Stimulated activated CD8-positive, alpha-beta memory T cell treated with anti-CD3 and anti-CD28 coated beads, Interleukin-12 subunit alpha, Interleukin-12 subunit beta, amount 100 ng/mL, for 4 hours (primary cell): ENCODE measurements around the gene CRIM1.

Experiments used
- DNase-seq: peaks from one replicate; pipeline ENCODE4 v3.0.0-alpha.2; 2020; ENCODE audit warnings: low read depth

Gene CRIM1

DNA sequence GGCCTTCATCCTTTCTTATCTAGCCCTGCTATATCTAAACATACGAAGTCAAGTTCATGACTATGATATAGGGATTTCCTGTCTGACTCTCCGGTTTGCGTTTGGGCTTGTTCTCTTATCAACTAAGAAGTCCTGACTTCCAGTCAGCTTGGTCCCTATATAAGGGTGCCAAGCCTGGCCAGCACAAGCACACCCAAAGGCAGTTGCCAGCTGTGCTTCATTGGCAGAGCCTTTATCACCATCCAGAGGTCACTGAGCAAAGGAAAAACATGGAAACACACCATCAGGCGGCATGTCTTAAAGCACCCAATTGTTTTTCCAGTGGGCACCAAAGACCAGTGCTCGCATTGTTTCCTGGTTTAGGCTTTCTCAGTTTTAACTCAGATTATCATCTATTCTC is 169.7 kb downstream of the CRIM1 start:
- DNase-seq: no peak

DNA sequence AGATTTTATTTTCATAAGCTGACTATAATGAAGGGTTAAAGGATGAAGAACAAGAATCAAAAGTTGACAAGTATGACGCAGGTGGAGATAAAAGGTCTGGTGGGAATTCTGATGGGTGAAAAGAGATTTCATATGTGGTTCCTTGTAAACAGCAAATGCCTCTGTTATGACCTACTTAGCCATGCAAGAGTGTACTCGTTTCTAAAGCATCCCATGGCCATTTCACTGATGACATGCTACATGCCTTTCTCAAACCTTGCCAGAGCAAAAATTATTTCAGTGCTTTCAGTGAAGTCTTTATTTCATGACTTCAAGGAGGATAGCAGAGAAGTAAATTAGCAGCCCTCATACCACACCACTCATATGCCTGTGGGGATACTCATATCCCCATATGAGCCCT is 170.6 kb downstream of the CRIM1 start:
- no peak for DNase-seq

DNA sequence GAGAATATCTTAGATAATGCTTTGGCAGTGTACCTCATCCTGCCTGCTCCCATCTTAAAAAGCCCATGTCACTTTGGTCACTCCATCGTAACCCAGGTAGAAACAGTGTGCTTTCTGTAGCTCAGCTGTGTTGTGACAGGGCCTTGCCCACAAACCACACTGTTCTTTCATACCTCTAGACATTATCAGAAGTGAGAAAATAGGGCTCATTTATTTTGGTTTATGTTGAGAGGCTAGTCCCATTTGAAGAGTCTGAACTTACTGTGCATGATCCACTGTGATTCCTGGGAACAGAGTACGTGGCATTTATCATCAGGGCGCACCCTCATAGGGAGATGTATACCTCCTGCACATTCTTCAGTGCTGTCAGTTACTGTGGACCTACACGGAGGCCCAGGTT is 172.7 kb downstream of the CRIM1 start:
- no peak for DNase-seq

- no peak for DNase-seq
Observed at GRCh38 chr2:36528766-36529392, 173.3 kb downstream of the CRIM1 start.

- no peak for DNase-seq
Observed at GRCh38 chr2:36530178-36530982, 174.8 kb downstream of the CRIM1 start.

GRCh38 chr2:36530983-36531354 is 175.4 kb downstream of the CRIM1 start:
- DNase-seq: no peak

DNA sequence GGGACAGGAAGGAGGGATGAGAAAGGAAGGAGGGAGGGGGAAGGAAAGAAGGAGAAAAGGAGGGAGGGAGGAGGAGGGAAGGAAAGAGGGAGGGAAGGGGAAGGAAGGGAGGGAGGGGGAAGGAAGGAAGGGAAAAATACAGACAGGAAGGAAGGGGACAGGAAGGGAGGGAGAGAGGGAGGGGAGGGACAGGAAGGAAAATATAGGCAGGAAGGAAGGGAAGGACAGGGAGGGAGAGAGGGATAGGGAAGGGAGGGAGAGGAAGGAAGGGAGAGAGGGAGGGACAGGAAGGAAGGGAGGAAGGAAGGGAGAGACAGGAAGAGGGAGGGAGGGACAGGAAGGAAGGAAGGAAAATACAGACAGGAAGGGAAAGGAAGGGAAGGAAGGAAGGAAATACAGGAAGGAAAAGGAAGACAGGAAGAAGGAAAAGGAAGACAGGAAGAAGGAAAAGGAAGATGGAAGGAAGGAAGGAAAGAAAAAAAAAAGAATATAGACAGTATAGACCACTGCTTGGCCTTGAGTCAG is 178.8 kb downstream of the CRIM1 start:
- DNase-seq: no peak

DNA sequence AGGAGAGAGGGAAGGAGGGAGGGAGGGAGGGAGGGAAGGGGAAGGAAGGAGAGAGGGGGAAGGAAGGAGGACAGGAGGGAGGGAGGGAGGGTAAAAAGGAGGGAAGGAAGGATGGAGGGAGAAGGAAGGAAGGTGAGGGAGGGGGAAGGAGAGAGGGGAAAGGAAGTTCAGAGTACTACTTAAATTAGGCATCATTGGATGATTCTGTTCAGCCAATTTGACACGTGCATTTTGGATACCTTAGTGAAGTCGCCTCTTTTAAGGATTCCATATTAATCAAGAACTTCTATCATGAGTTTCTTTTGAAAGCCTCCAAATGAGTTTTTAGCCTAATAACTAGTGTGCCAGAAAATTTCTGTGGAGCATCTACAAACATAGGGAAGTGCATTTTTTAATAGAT is 179.5 kb downstream of the CRIM1 start:
- no peak for DNase-seq

DNA sequence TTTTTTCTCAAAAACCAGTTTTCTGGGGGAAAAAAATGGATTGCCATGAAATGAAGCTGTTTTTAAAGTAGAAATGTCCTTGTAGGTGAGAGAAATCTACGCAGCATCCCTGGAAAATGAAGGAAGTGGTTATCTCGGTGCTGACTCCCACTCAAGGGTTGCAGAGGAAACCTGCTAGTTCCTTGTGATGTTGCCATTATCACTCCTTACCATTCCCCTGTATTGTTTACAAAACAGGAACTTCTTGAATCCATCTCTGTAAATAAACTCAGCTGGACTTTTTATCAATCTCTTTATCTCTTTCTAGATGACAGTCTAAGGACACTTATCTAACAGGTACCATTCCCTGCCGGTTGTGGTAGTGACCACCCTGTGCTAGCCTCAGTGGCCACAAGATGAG is 181.2 kb downstream of the CRIM1 start:
- DNase-seq: no peak

DNA sequence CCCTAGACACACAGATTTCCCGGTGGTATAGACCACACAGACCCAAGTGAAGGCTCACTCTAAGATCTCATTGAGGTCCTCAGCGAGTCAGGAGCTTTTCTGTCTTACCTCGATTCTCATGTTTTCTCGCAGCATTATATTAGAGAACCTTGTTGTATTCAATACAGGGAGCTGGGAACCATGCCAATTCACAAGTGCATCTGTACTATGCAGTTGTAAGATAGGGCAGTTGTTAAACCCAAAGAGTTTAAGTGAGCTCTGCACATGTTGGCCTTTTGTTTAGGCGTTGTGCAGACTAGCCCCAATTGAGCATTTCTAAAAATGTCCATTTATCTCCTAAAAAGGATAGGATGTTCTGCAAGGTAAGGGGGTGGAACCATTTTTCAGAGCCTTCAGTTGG is 182.8 kb downstream of the CRIM1 start:
- no peak for DNase-seq

DNA sequence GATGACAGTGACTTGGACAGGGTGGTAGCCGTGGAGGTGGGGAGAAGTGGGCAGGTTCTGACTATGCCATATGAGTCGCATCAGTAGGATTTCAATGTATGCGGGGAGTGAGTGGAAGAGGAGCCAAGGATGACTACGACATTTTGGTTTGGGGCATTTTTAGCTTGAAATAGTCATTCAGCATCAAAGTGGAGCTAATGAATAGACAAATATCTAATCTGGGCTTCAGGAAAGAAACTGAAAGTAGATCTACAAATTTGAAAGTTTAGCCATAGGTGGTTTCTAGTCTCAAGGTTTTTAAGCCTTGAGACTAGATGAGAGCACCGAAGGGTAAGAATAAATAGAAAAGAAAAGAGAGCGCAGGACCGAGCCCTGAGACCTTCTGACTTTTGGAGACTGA is 184.1 kb downstream of the CRIM1 start:
- no peak for DNase-seq

DNA sequence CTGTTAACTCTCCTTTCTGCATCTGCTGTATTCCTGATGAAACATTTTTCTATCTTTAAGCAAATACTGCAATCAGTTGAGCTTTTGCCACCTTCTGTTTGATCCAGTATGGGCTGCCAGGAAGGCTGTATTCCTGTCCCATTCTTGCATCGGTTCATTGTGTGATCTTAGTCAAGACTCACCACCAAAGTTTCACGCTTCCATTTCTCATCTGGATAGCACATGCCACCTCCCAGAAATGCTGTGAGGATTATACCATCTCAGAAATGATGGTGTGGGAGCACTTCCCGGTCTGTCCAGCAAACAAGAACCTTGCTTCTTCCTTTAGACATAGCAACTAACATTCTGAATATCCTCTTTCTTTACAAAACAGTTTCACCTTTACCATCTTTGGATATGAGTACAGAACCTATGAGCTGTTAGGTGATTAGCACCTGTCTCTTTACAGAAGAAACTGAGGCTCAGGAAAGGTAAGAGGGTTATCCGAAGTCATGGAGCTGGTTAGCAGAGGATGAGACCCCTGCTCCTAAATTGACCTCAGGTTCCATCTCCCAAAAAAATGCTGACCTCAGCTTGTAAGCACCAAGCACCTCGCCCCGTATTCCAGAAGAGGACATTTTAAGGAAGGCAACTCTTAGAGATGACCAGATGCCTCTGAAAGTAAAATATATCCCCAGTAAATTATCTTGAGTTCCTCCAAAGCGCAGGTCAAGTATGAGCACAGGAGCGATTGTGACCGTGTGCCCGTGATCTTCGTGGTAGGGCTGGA is 185.6 kb downstream of the CRIM1 start:
- DNase-seq: no peak

DNA sequence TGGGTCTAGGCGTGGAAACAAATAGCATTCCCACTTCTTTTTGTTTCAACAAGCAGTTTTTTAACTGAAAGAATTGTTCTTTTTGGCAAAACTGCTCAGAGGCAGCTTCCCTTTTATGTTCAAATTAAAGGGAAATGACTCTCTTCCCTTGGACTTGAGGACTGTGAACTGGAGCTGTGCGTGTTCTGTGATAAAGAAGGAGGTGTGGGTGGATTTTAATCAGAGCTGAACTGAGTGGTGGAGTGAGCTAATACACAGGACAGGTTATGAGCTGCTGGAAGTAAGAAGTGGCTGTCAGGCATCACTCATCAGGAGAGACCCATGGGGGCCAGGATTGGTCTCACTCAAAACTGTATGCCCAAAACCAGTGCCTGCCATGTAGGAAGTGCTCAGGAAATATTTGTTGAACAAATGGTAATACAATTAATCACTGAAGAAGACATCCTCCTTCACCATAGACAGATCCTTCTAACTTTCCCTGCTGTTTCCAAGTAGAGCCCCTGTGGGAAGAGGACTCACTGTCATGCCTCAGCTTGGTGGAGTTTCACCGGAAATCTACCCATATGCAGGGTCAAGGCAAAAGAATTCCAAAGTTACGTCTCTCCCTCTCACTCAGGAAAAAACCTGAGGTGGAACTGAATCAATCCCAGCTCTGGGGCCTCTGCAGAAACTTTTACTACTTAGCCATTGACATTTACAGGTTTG is 186.5 kb downstream of the CRIM1 start:
- no peak for DNase-seq

DNA sequence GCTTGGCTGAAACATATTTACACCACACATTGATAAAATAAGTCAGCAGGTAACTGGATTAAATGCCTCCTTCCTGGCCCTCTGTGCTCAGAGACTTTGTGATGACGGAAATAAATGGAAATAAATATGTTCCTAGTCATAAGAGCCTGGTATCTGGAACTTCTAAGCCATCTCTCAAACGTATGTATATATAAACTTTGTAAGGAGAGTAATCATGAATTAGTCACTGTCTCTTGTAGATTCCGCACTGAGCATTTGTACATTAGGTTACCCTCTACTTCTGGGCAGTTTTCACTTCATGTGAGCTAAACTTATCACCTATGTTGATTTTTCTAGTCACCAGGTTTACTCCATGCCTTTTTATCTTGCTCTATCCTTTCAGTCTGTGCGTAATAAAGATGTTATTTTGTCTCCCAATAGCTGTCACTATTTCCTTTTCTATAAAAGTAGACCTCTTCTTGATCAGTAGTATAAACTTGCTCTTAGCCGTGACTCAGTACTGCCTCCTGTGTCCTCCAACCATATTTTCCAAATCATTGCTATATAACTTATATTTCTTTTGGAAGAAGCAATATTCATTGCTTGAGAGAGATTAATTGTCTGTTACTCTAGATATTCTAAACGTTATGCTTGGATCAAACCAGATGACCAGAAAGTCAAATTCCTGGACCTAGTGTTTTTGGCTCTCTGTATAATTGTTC is 189.2 kb downstream of the CRIM1 start:
- DNase-seq: no peak

DNA sequence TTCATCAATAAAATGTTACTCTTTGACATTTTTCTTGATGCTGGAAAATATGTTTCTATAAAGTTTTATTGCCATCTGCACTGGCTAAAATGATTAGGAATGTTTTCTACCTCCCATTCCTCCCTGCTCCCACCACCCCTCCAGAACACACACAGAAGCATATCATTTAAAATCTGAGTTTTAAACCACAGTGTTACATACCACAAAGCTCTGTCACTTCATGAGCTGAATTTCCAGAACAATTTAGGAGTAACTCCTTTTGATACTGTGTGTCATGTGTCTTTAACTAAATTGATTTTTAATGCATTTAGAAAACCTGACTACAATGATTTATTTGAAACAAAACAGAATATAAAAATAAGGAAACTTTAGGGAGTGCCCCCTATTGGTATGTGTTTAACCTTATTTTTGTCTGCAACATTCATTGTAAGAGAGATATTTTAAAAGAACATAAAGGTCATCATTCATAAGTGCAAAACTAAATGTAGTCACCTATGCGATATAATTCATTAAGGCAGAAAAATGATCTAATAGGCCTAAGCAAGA is 190.4 kb downstream of the CRIM1 start:
- DNase-seq: no peak

- no peak for DNase-seq
Observed at GRCh38 chr2:36547906-36548305, 192.3 kb downstream of the CRIM1 start.

- DNase-seq: no peak
Observed at GRCh38 chr2:36549165-36549574, 193.6 kb downstream of the CRIM1 start.

GRCh38 chr2:36550006-36550405 is 194.4 kb downstream of the CRIM1 start:
- no peak for DNase-seq

DNA sequence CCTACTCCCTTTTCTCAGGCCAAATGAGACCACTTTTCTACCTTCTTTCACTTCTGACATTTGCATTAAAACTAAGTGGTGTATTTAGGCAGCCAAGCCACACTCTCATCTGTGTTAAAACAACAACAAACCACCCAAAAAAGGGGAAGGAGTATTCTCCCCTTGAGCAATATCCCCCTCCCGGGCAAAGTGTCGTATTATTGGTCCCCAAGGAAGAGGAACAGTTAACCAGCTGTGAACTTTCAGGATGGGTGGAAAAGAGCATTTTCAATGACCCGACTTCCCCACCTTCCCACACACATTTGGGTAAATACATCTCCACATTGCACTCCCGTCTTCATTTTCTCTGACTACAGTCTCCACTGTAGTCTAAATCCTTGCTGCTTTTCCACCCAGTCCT is 198.1 kb downstream of the CRIM1 start:
- DNase-seq: no peak

DNA sequence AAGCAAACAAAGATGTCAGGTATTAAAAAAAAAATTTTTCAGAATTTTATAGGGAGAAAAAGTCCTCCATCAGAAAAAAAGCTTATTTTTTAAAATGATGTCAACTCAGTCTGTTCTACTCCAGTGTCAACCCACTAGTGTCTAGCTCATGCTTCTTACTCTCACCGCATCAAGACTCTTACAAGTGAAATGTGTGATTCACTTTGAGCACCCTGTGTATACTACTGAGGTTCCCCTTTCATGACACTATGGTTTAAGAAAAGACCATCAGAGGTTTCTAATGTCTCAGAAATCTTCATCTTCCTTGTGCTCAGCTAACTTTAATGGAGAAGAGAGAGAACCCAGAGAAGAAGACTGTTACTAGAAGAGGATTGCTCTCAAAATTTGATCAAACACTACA is 199.0 kb downstream of the CRIM1 start:
- DNase-seq: no peak

GRCh38 chr2:36555789-36556188 is 200.2 kb downstream of the CRIM1 start:
- no peak for DNase-seq
